ENCODE results near the gene ADAMTS12. TPM values are rescaled to one million over a fixed set of nuclear protein-coding genes. Genes with fewer than 3 reads are reported as not detected.

Gene ADAMTS12
- total and polyA plus RNA-seq, 4 donors, result 0.49 to 6.4 (median 2.3) TPM

DNA sequence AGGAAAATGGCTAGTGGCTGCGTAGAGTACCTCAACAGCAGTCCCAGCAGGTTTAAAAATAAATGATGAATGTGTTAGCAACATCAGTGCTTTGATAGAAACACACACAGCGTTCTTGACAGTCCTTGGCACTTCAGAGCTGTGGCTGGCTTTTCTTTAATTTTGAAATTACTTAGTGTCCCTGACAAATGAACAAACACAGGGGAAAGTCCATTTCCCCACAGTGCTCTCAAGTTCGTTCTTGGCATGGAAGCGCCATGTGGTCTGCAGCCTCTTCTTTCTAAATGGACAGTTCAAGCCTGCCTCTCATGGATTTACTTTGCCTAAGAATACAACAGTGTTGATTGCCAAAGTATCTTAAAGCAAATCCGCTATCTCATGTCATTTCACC lies 102.2 kb downstream of the ADAMTS12 start:
- Histone ChIP-seq H3K4me1 (ENCODE audit: control insufficient read depth in 4 of 4, insufficient read depth in 4 of 4, low read length in 3 of 4) (no peaks in the 10 kb centered on the region), H3K9ac (ENCODE audit: low read depth in 1 of 2, low read length in 2 of 2) (no peak overlapping the region), H3K9me3 (ENCODE audit: control insufficient read depth in 4 of 4, low read length in 3 of 4) (peaks cover 0 to 4% (median 0%) of the 10 kb centered on the region in 4 donors), H3K27ac (ENCODE audit: low read depth in 1 of 2, low read length in 2 of 2) (no peak overlapping the region), H3K36me3 (ENCODE audit: control insufficient read depth in 4 of 4, insufficient read depth in 3 of 4, low read depth in 1 of 4, low read length in 3 of 4) (no peaks in the 10 kb centered on the region), H3K27me3 (ENCODE audit: control insufficient read depth in 4 of 4, insufficient read depth in 4 of 4, low read length in 3 of 4) (no peaks in the 10 kb centered on the region), H3K4me3 (ENCODE audit: low read depth in 1 of 3, low read length in 3 of 3) (no peak overlapping the region)
- TF ChIP-seq SP1 (IDR thresholded peaks at IDR 0.05) (no peak), YY1 (IDR thresholded peaks at IDR 0.05) (no peak)
- TF ChIP-seq, protein P1, sequence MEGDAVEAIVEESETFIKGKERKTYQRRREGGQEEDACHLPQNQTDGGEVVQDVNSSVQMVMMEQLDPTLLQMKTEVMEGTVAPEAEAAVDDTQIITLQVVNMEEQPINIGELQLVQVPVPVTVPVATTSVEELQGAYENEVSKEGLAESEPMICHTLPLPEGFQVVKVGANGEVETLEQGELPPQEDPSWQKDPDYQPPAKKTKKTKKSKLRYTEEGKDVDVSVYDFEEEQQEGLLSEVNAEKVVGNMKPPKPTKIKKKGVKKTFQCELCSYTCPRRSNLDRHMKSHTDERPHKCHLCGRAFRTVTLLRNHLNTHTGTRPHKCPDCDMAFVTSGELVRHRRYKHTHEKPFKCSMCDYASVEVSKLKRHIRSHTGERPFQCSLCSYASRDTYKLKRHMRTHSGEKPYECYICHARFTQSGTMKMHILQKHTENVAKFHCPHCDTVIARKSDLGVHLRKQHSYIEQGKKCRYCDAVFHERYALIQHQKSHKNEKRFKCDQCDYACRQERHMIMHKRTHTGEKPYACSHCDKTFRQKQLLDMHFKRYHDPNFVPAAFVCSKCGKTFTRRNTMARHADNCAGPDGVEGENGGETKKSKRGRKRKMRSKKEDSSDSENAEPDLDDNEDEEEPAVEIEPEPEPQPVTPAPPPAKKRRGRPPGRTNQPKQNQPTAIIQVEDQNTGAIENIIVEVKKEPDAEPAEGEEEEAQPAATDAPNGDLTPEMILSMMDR (IDR thresholded peaks at IDR 0.05; ENCODE audit: low read depth, low read length, missing input control), result no peak
- WGBS, result 75% methylated on average over 5 of the region's 5 CpGs
- no peak for DNase-seq (ENCODE audit: low spot score)

- H3K9ac ChIP-seq (ENCODE audit: low read depth in 1 of 2, low read length in 2 of 2), result no peak overlapping the region
- H3K36me3 ChIP-seq (ENCODE audit: control insufficient read depth in 4 of 4, insufficient read depth in 3 of 4, low read depth in 1 of 4, low read length in 3 of 4), result no peaks in the 10 kb centered on the region
- H3K9me3 ChIP-seq (ENCODE audit: control insufficient read depth in 4 of 4, low read length in 3 of 4), result peaks cover 0 to 4% (median 0%) of the 10 kb centered on the region in 4 donors
- 78% methylated on average over 4 of the region's 4 CpGs for WGBS
- no peak overlapping the region for H3K27ac ChIP-seq (ENCODE audit: low read depth in 1 of 2, low read length in 2 of 2)
- no peaks in the 10 kb centered on the region for H3K4me1 ChIP-seq (ENCODE audit: control insufficient read depth in 4 of 4, insufficient read depth in 4 of 4, low read length in 3 of 4)
- no peak overlapping the region for H3K4me3 ChIP-seq (ENCODE audit: low read depth in 1 of 3, low read length in 3 of 3)
- no peaks in the 10 kb centered on the region for H3K27me3 ChIP-seq (ENCODE audit: control insufficient read depth in 4 of 4, insufficient read depth in 4 of 4, low read length in 3 of 4)
- TF ChIP-seq FOXA1 (IDR thresholded peaks at IDR 0.05) (no peak), TAF1 (conservative IDR thresholded peaks at IDR 0.05) (no peak), JUND (IDR thresholded peaks at IDR 0.05) (no peak), SP1 (IDR thresholded peaks at IDR 0.05) (no peak), HNF4G (IDR thresholded peaks at IDR 0.05) (no peak), RXRA (IDR thresholded peaks at IDR 0.05) (no peak), YY1 (IDR thresholded peaks at IDR 0.05) (no peak), ZBTB33 (IDR thresholded peaks at IDR 0.05) (no peak), GABPA (IDR thresholded peaks at IDR 0.05 in 1 of 2, conservative IDR thresholded peaks at IDR 0.05 in 1 of 2) (no peak), HNF4A (conservative IDR thresholded peaks at IDR 0.05) (no peak), RAD21 (IDR thresholded peaks at IDR 0.05) (no peak), NR2F2 (IDR thresholded peaks at IDR 0.05) (no peak), FOXA2 (IDR thresholded peaks at IDR 0.05) (no peak)
- TF ChIP-seq, protein P2, sequence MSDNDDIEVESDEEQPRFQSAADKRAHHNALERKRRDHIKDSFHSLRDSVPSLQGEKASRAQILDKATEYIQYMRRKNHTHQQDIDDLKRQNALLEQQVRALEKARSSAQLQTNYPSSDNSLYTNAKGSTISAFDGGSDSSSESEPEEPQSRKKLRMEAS (IDR thresholded peaks at IDR 0.05), result no peak
- TF ChIP-seq, protein P1 (IDR thresholded peaks at IDR 0.05; ENCODE audit: low read depth, low read length, missing input control), result no peak
- TF ChIP-seq, protein P3, sequence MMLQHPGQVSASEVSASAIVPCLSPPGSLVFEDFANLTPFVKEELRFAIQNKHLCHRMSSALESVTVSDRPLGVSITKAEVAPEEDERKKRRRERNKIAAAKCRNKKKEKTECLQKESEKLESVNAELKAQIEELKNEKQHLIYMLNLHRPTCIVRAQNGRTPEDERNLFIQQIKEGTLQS (IDR thresholded peaks at IDR 0.05), result no peak
- TF ChIP-seq, protein P4, sequence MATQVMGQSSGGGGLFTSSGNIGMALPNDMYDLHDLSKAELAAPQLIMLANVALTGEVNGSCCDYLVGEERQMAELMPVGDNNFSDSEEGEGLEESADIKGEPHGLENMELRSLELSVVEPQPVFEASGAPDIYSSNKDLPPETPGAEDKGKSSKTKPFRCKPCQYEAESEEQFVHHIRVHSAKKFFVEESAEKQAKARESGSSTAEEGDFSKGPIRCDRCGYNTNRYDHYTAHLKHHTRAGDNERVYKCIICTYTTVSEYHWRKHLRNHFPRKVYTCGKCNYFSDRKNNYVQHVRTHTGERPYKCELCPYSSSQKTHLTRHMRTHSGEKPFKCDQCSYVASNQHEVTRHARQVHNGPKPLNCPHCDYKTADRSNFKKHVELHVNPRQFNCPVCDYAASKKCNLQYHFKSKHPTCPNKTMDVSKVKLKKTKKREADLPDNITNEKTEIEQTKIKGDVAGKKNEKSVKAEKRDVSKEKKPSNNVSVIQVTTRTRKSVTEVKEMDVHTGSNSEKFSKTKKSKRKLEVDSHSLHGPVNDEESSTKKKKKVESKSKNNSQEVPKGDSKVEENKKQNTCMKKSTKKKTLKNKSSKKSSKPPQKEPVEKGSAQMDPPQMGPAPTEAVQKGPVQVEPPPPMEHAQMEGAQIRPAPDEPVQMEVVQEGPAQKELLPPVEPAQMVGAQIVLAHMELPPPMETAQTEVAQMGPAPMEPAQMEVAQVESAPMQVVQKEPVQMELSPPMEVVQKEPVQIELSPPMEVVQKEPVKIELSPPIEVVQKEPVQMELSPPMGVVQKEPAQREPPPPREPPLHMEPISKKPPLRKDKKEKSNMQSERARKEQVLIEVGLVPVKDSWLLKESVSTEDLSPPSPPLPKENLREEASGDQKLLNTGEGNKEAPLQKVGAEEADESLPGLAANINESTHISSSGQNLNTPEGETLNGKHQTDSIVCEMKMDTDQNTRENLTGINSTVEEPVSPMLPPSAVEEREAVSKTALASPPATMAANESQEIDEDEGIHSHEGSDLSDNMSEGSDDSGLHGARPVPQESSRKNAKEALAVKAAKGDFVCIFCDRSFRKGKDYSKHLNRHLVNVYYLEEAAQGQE (IDR thresholded peaks at IDR 0.05), result no peak
- no peak for DNase-seq (ENCODE audit: low spot score)
Observed at GRCh38 chr5:33788922-33789566, 102.7 kb downstream of the ADAMTS12 start.

Measured in liver (tissue), 9 donors.